Keratinocyte (primary cell): ENCODE measurements around the gene HSF4.

Experiments used
- CTCF ChIP-seq, 3 experiments: IDR thresholded peaks in 1 of 3; conservative IDR thresholded peaks in 1 of 3; optimal IDR thresholded peaks in 1 of 3; 2 replicates in 2 of 3; 3 replicates in 1 of 3; pipeline versions ENCODE3 to v1.5.1; 2011; ENCODE audit warnings: low read length in 3 of 3, mild to moderate bottlenecking in 3 of 3, moderate library complexity in 2 of 3, control low read depth in 1 of 3, inconsistent platforms in 1 of 3; ENCODE audit not compliant: insufficient read depth in 2 of 3; ENCODE audit errors: extremely low read depth in 1 of 3
- EZH2 ChIP-seq: IDR thresholded peaks from one replicate; pipeline ENCODE4 v1.6.1; 2012; ENCODE audit warnings: inconsistent platforms, mild to moderate bottlenecking, low read length, moderate library complexity

- TF ChIP-seq EZH2 = no peak
- peak in 2 of 3 experiments; percentile 17 to 32 for TF ChIP-seq CTCF (optimal IDR thresholded peaks at IDR 0.05 in 1 of 3, IDR thresholded peaks at IDR 0.05 in 1 of 3, conservative IDR thresholded peaks at IDR 0.05 in 1 of 3; ENCODE audit: extremely low read depth in 1 of 3, insufficient read depth in 2 of 3, low read length in 3 of 3)
Observed at GRCh38 chr16:67150047-67150832, 14.3 kb upstream of the HSF4 start.
